Measurements from ENCODE around the gene ROPN1B.
"Not testable (repeated sequence)": the region's sequence is repeated elsewhere in the genome, so short reads cannot be mapped to it uniquely, and the experiment has no call there.

ROPN1B gene

DNA sequence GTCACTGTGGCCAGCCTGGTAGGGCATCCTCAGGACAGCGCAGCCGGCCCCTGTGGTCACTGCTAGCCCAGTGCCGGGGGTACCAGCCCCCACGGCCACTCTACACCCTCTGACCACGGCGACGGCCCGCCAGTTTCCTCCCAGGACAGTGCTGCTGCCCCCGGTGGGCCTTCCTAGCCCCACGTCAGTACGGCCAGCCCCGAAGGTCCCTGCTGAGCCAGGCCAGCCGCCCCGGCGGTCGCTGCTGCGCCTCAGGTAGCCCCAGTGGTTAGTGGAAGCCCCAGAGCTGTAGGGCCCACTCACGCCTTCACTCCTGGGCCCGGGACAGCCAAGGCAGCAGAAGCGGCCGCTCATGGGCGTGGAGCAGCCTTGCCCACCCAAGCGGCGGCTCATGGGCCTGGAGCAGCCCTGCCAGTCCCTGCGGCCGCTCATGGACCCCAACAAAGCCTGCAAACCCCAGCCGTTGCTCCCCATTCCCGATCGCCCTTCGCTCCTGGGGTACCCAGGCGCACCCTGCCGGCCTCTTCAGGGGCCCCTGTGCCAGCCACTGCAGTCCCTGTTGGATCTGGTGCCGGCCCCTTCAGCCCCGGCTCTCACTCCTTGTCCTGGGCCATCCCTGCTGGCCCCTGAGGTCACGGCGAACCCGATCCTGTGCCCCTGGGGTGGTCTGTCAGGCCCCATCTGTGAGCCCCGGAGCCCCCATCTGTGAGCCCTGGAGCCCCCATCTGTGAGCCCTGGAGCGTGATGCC, 9.5 kb upstream of the ROPN1B start:
- H3K4me3 ChIP-seq (ENCODE audit: low read length): no peak overlapping the region
- no CpG with 5 or more reads among the region's 39 CpGs for WGBS (ENCODE audit: extremely low coverage, insufficient coverage, low lambda C conversion rate)
- DNase-seq: no peak

DNA sequence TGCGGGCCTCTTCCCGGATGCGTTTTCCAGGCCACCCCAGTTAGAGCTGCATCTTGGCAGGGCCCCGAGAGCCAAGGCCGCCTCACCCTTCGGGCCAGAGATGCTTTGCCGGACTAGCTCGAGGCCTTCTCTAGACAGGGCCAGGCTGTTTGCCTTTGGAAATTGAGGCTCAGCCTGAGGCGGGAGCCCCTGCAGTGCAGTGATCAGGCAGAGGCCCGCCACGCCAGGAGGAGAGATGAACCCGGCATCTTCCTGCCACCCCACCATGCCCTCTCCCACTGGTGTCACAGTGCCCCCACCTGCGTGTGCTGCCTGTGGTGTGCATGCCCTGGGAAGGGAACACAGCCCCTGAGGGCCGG, 8.9 kb upstream of the ROPN1B start:
- no peak overlapping the region for H3K4ac ChIP-seq (ENCODE audit: low read depth, low read length)
- H3K4me1 ChIP-seq (ENCODE audit: control insufficient read depth, low read depth, low read length): no peaks in the 10 kb centered on the region
- no peak overlapping the region for H4K8ac ChIP-seq (ENCODE audit: low read depth, low read length)
- no peaks in the 10 kb centered on the region for H3K79me1 ChIP-seq (ENCODE audit: low read length)
- no peak overlapping the region for H3K4me3 ChIP-seq (ENCODE audit: low read length)
- H3K18ac ChIP-seq (ENCODE audit: low read length): no peak overlapping the region
- H2BK120ac ChIP-seq (ENCODE audit: low read depth, low read length): no peak overlapping the region
- no peak overlapping the region for H3K9ac ChIP-seq (ENCODE audit: low read length)
- H2BK5ac ChIP-seq (ENCODE audit: low read length): no peak overlapping the region
- H3K36me3 ChIP-seq (ENCODE audit: control insufficient read depth, insufficient read depth, low read length): no peaks in the 10 kb centered on the region
- no peak overlapping the region for H4K5ac ChIP-seq (ENCODE audit: low read length)
- no CpG with 5 or more reads among the region's 14 CpGs for WGBS (ENCODE audit: extremely low coverage, insufficient coverage, low lambda C conversion rate)
- H3K23ac ChIP-seq (ENCODE audit: low read length): no peak overlapping the region
- no peak overlapping the region for H3K27ac ChIP-seq (ENCODE audit: low read depth, low read length)
- H3K4me2 ChIP-seq (ENCODE audit: low read length): no peak overlapping the region
- no peak for DNase-seq
- H2BK15ac ChIP-seq (replicated peaks; ENCODE audit: low read depth): no peak overlapping the region
- no peaks in the 10 kb centered on the region for H3K27me3 ChIP-seq (ENCODE audit: insufficient read depth, low read length, poor library complexity)
- H2AK5ac ChIP-seq (ENCODE audit: low read length): no peak overlapping the region
- no peak overlapping the region for H3K56ac ChIP-seq (ENCODE audit: low read length)
- no peaks in the 10 kb centered on the region for H3K79me2 ChIP-seq (ENCODE audit: control insufficient read depth, insufficient read depth, low read length)

More for the DNA sequence above, 9.5 kb upstream of the ROPN1B start:
- no peak overlapping the region for H2BK120ac ChIP-seq (ENCODE audit: low read depth, low read length)
- H2BK15ac ChIP-seq (replicated peaks; ENCODE audit: low read depth): no peak overlapping the region
- no peak overlapping the region for H4K5ac ChIP-seq (ENCODE audit: low read length)
- no peak overlapping the region for H3K4me2 ChIP-seq (ENCODE audit: low read length)
- no peaks in the 10 kb centered on the region for H3K36me3 ChIP-seq (ENCODE audit: control insufficient read depth, insufficient read depth, low read length)
- H3K4me1 ChIP-seq (ENCODE audit: control insufficient read depth, low read depth, low read length): no peaks in the 10 kb centered on the region
- no peak overlapping the region for H4K8ac ChIP-seq (ENCODE audit: low read depth, low read length)
- H3K79me1 ChIP-seq (ENCODE audit: low read length): no peaks in the 10 kb centered on the region
- no peak overlapping the region for H2AK5ac ChIP-seq (ENCODE audit: low read length)
- no peaks in the 10 kb centered on the region for H3K27me3 ChIP-seq (ENCODE audit: insufficient read depth, low read length, poor library complexity)
- H3K56ac ChIP-seq (ENCODE audit: low read length): no peak overlapping the region
- no peaks in the 10 kb centered on the region for H3K79me2 ChIP-seq (ENCODE audit: control insufficient read depth, insufficient read depth, low read length)
- H3K4ac ChIP-seq (ENCODE audit: low read depth, low read length): no peak overlapping the region
- no peak overlapping the region for H2BK5ac ChIP-seq (ENCODE audit: low read length)
- H3K9ac ChIP-seq (ENCODE audit: low read length): no peak overlapping the region
- H3K18ac ChIP-seq (ENCODE audit: low read length): no peak overlapping the region
- no peak overlapping the region for H3K23ac ChIP-seq (ENCODE audit: low read length)
- no peak overlapping the region for H3K27ac ChIP-seq (ENCODE audit: low read depth, low read length)

DNA sequence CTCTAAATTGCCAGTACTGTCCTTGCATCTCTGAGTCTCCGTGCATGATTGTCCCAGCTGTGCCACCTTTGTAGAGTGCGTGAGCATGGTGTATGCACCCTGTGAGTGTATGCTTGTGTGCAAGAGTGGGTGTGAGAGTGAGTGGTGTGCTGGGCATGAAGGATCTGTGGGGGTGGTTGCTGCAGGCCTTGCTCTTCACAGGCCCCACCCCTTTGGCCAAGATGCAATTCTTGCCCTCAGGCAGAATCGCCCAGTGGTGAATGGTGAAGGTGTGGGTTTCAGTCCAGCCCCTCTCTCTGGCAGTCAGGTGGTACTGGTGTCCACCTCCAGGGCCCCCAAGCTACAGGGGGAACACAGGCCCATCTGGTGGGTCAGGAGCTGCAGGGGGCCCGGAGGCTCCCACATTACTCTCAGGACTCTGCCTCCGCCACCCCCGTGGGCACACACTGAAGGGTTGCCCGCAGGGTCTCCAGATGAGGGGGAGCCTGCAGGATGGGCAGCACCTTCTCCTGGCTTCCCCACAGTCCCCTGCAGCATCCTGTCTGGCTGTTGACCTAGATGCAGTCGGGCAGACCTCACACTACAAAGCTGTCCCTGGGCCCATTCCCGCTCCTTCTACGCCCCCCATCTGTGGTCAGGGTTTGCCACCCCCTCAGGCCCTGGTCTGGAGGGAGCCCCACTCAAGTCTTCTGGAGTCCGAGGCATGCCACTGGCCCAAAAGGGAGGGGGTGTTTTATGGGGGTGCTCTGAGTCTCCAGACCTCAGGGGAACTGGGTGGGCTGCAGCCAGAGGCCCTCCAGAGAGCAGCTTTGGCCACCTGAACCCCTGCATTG, 8.3 kb upstream of the ROPN1B start:
- Histone ChIP-seq H3K4ac (ENCODE audit: low read depth, low read length) (no peak overlapping the region), H3K18ac (ENCODE audit: low read length) (no peak overlapping the region), H3K4me2 (ENCODE audit: low read length) (no peak overlapping the region), H2AK5ac (ENCODE audit: low read length) (no peak overlapping the region), H3K4me1 (ENCODE audit: control insufficient read depth, low read depth, low read length) (no peaks in the 10 kb centered on the region), H3K23ac (ENCODE audit: low read length) (no peak overlapping the region), H3K79me2 (ENCODE audit: control insufficient read depth, insufficient read depth, low read length) (no peaks in the 10 kb centered on the region), H2BK5ac (ENCODE audit: low read length) (no peak overlapping the region), H3K27ac (ENCODE audit: low read depth, low read length) (no peak overlapping the region), H4K5ac (ENCODE audit: low read length) (no peak overlapping the region), H2BK15ac (replicated peaks; ENCODE audit: low read depth) (no peak overlapping the region), H3K9ac (ENCODE audit: low read length) (no peak overlapping the region), H3K27me3 (ENCODE audit: insufficient read depth, low read length, poor library complexity) (no peaks in the 10 kb centered on the region), H4K8ac (ENCODE audit: low read depth, low read length) (no peak overlapping the region), H2BK120ac (ENCODE audit: low read depth, low read length) (no peak overlapping the region), H3K36me3 (ENCODE audit: control insufficient read depth, insufficient read depth, low read length) (no peaks in the 10 kb centered on the region), H3K79me1 (ENCODE audit: low read length) (no peaks in the 10 kb centered on the region), H3K4me3 (ENCODE audit: low read length) (no peak overlapping the region), H3K56ac (ENCODE audit: low read length) (no peak overlapping the region)
- DNase-seq: no peak
- WGBS (ENCODE audit: extremely low coverage, insufficient coverage, low lambda C conversion rate): no CpG with 5 or more reads among the region's 11 CpGs

DNA sequence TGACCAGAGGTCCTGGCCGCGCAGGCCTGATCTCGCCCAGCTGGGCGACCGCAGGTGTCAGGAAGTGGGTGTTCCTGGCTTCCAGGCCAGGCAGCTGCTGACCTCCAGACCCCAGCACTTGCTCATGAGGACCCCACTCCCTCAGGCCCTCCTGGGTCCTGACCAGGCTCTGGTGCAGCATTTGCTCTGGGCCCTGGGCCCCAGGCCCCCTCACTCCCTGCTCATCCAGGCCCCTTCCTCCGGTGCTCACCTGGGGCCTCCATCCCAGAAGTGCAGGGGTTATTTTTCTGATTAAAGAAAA, 7.7 kb upstream of the ROPN1B start:
- no peaks in the 10 kb centered on the region for H3K4me1 ChIP-seq (ENCODE audit: control insufficient read depth, low read depth, low read length)
- H3K23ac ChIP-seq (ENCODE audit: low read length): no peak overlapping the region
- H3K18ac ChIP-seq (ENCODE audit: low read length): no peak overlapping the region
- H3K27me3 ChIP-seq (ENCODE audit: insufficient read depth, low read length, poor library complexity): no peaks in the 10 kb centered on the region
- no peak overlapping the region for H4K8ac ChIP-seq (ENCODE audit: low read depth, low read length)
- H3K56ac ChIP-seq (ENCODE audit: low read length): no peak overlapping the region
- H3K4me2 ChIP-seq (ENCODE audit: low read length): no peak overlapping the region
- H2BK5ac ChIP-seq (ENCODE audit: low read length): no peak overlapping the region
- no peak overlapping the region for H3K4ac ChIP-seq (ENCODE audit: low read depth, low read length)
- H3K36me3 ChIP-seq (ENCODE audit: control insufficient read depth, insufficient read depth, low read length): no peaks in the 10 kb centered on the region
- no peaks in the 10 kb centered on the region for H3K79me1 ChIP-seq (ENCODE audit: low read length)
- no CpG with 5 or more reads among the region's 6 CpGs for WGBS (ENCODE audit: extremely low coverage, insufficient coverage, low lambda C conversion rate)
- no peak overlapping the region for H2BK120ac ChIP-seq (ENCODE audit: low read depth, low read length)
- H2BK15ac ChIP-seq (replicated peaks; ENCODE audit: low read depth): no peak overlapping the region
- no peak overlapping the region for H3K4me3 ChIP-seq (ENCODE audit: low read length)
- no peaks in the 10 kb centered on the region for H3K79me2 ChIP-seq (ENCODE audit: control insufficient read depth, insufficient read depth, low read length)
- no peak for DNase-seq
- no peak overlapping the region for H4K5ac ChIP-seq (ENCODE audit: low read length)
- no peak overlapping the region for H2AK5ac ChIP-seq (ENCODE audit: low read length)
- no peak overlapping the region for H3K27ac ChIP-seq (ENCODE audit: low read depth, low read length)
- no peak overlapping the region for H3K9ac ChIP-seq (ENCODE audit: low read length)

DNA sequence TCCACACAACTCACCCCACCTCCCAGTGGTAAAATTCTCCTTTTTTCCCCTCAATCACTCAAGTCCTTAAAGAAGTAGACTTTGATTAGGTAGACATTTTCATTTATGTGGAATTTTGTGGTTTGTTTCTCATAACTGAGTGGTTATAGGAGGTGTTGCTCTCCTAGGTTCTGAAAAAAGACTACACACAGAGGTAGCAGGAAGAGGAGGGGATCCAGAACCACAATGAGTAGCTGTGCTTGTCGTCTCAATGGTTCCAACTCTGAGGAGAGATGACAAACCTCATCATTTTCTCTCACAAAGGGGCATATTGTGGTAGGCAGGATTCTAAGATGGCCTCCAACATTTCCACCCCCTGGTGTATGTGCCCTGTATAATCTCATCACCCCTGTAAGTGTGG, 5.1 kb upstream of the ROPN1B start:
- H2BK5ac ChIP-seq (ENCODE audit: low read length); H2BK120ac ChIP-seq (ENCODE audit: low read depth, low read length); H4K5ac ChIP-seq (ENCODE audit: low read length); H2BK15ac ChIP-seq (replicated peaks; ENCODE audit: low read depth); H3K23ac ChIP-seq (ENCODE audit: low read length); H3K79me2 ChIP-seq (ENCODE audit: control insufficient read depth, insufficient read depth, low read length); H2AK5ac ChIP-seq (ENCODE audit: low read length); DNase-seq; H3K18ac ChIP-seq (ENCODE audit: low read length); H3K4me1 ChIP-seq (ENCODE audit: control insufficient read depth, low read depth, low read length); H3K79me1 ChIP-seq (ENCODE audit: low read length); H3K9ac ChIP-seq (ENCODE audit: low read length); H3K4me2 ChIP-seq (ENCODE audit: low read length); H3K27ac ChIP-seq (ENCODE audit: low read depth, low read length); H3K27me3 ChIP-seq (ENCODE audit: insufficient read depth, low read length, poor library complexity); H3K4me3 ChIP-seq (ENCODE audit: low read length); H3K36me3 ChIP-seq (ENCODE audit: control insufficient read depth, insufficient read depth, low read length); H3K56ac ChIP-seq (ENCODE audit: low read length); H3K4ac ChIP-seq (ENCODE audit: low read depth, low read length); H4K8ac ChIP-seq (ENCODE audit: low read depth, low read length): not testable (repeated sequence)
- WGBS (ENCODE audit: extremely low coverage, insufficient coverage, low lambda C conversion rate): no CpG with 5 or more reads among the region's 1 CpG

Measured in mesendoderm (in vitro differentiated cells).